DND-41 (cell line): ENCODE data around the gene ERC1.

ENCODE experiments used
- ATAC-seq: fragments of 200-7000 bp; cut with Tn5 transposase; 3 replicates; pipeline ENCODE4 v1.9.1; 2021; ENCODE audit warnings: low read depth; ENCODE audit not compliant: insufficient read depth
- DNase-seq: peaks from one replicate; pipeline ENCODE4 v3.0.0-alpha.2; 2020
- H2AFZ ChIP-seq: 2 replicates; pipeline ENCODE4 v1.6.0; 2012; ENCODE audit warnings: low read depth, low read length
- H3K27ac ChIP-seq: 2 replicates; pipeline ENCODE4 v1.5.1; 2012; ENCODE audit warnings: low read length, inconsistent platforms
- H3K27me3 ChIP-seq: fragments of 200-600 bp; sonication (generic); 2 replicates; pipeline ENCODE4 v1.6.0; 2012; ENCODE audit warnings: low read length, mild to moderate bottlenecking, inconsistent platforms; ENCODE audit not compliant: insufficient read depth, poor library complexity
- H3K36me3 ChIP-seq: 2 replicates; pipeline ENCODE4 v1.5.1; 2012; ENCODE audit warnings: low read length, inconsistent platforms; ENCODE audit not compliant: insufficient read depth
- H3K4me1 ChIP-seq: 2 replicates; pipeline ENCODE4 v1.5.1; 2012; ENCODE audit warnings: mild to moderate bottlenecking, low read length; ENCODE audit not compliant: insufficient read depth
- H3K4me2 ChIP-seq: 2 replicates; pipeline ENCODE4 v1.6.0; 2012; ENCODE audit warnings: mild to moderate bottlenecking, moderate library complexity, low read length, inconsistent platforms; ENCODE audit not compliant: insufficient read depth
- H3K4me3 ChIP-seq, 2 experiments: fragments of 200-600 bp in 1 of 2; shearing (Covaris generic) in 1 of 2; 2 replicates each; pipeline ENCODE4 v1.5.1; 2012 to 2016; ENCODE audit warnings: inconsistent platforms in 2 of 2, low read length in 2 of 2, mild to moderate bottlenecking in 2 of 2, low read depth in 1 of 2, moderate library complexity in 1 of 2
- H3K79me2 ChIP-seq: 2 replicates; pipeline ENCODE4 v1.6.0; 2012; ENCODE audit warnings: low read length, inconsistent platforms; ENCODE audit not compliant: insufficient read depth
- H3K9ac ChIP-seq: 2 replicates; pipeline ENCODE4 v1.6.0; 2012; ENCODE audit warnings: low read depth, mild to moderate bottlenecking, inconsistent platforms, low read length, moderate library complexity
- H3K9me3 ChIP-seq: 2 replicates; pipeline ENCODE4 v1.5.1; 2012; ENCODE audit warnings: low read length, moderate library complexity, mild to moderate bottlenecking, inconsistent platforms; ENCODE audit not compliant: insufficient read depth, severe bottlenecking
- H4K20me1 ChIP-seq: 2 replicates; pipeline ENCODE4 v1.6.0; 2012; ENCODE audit warnings: low read length; ENCODE audit not compliant: insufficient read depth
- EZH2 ChIP-seq: IDR thresholded peaks from 3 replicates; pipeline ENCODE4 v1.6.1; 2012; ENCODE audit warnings: borderline replicate concordance, low read depth, mild to moderate bottlenecking, moderate library complexity, low read length, inconsistent platforms; ENCODE audit not compliant: severe bottlenecking
- TF ChIP-seq, protein P1 (sequence below): IDR thresholded peaks from 2 replicates; pipeline ENCODE4 v1.5.1; 2012; ENCODE audit warnings: borderline replicate concordance, low read length, moderate library complexity, mild to moderate bottlenecking; ENCODE audit not compliant: poor library complexity, severe bottlenecking; ENCODE audit errors: extremely low read depth

The ERC1 gene

DNA sequence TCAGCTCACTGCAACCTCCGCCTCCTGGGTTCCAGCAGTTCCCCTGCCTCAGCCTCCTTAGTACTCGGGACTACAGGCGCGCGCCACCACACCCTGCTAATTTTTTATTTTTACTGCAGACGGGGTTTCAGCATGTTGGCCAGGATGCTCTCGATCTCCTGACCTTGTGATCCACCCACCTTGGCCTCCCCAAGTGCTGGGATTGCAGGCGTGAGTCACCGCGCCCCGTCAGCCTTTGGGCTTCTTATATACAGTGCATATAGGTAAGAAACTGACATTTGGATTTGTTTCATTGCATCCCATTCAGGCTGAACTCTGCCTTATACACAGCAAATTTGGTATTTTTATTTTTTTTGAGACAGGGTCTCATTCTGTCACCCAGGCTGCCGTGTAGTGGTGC, 176.8 kb downstream of the ERC1 start:
- no peaks in the 10 kb centered on the region for H3K4me1 ChIP-seq
- no peaks in the 10 kb centered on the region for H4K20me1 ChIP-seq
- H3K36me3 ChIP-seq = 0 out of 2 replicates have a peak, but pooled peaks cover 5% of the 10 kb centered on the region
- H3K27me3 ChIP-seq = no peaks in the 10 kb centered on the region
- no peak overlapping the region for H3K4me2 ChIP-seq
- DNase-seq (no peak), ATAC-seq (no peak)
- H3K9me3 ChIP-seq = no peaks in the 10 kb centered on the region
- H3K9ac ChIP-seq = no peak overlapping the region
- H3K4me3 ChIP-seq = no peak overlapping the region
- H3K27ac ChIP-seq = no peak overlapping the region
- H2AFZ ChIP-seq = no peak overlapping the region
- no peaks in the 10 kb centered on the region for H3K79me2 ChIP-seq
- TF ChIP-seq EZH2 = no peak
- TF ChIP-seq, protein P1, sequence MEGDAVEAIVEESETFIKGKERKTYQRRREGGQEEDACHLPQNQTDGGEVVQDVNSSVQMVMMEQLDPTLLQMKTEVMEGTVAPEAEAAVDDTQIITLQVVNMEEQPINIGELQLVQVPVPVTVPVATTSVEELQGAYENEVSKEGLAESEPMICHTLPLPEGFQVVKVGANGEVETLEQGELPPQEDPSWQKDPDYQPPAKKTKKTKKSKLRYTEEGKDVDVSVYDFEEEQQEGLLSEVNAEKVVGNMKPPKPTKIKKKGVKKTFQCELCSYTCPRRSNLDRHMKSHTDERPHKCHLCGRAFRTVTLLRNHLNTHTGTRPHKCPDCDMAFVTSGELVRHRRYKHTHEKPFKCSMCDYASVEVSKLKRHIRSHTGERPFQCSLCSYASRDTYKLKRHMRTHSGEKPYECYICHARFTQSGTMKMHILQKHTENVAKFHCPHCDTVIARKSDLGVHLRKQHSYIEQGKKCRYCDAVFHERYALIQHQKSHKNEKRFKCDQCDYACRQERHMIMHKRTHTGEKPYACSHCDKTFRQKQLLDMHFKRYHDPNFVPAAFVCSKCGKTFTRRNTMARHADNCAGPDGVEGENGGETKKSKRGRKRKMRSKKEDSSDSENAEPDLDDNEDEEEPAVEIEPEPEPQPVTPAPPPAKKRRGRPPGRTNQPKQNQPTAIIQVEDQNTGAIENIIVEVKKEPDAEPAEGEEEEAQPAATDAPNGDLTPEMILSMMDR = no peak

DNA sequence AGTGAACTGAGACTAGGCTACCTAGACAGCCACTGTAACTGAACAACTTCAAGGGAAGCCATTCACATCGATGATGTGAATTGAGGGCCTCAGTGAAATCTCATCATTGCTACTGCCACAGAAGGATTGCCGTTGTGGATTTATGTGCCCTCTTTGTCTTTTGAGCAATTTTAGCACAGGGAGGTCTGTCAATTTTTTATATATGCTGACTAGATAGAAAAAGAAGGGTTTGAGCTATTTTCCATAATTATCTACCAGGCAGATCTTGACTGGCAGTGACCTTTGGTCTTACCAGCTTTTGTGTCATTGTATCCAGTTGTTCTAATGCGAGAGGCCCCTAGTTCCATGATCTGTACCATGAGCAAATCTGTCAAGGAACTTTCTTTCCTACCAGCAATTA, 179.4 kb downstream of the ERC1 start:
- DNase-seq = no peak
- no peak for ATAC-seq

DNA sequence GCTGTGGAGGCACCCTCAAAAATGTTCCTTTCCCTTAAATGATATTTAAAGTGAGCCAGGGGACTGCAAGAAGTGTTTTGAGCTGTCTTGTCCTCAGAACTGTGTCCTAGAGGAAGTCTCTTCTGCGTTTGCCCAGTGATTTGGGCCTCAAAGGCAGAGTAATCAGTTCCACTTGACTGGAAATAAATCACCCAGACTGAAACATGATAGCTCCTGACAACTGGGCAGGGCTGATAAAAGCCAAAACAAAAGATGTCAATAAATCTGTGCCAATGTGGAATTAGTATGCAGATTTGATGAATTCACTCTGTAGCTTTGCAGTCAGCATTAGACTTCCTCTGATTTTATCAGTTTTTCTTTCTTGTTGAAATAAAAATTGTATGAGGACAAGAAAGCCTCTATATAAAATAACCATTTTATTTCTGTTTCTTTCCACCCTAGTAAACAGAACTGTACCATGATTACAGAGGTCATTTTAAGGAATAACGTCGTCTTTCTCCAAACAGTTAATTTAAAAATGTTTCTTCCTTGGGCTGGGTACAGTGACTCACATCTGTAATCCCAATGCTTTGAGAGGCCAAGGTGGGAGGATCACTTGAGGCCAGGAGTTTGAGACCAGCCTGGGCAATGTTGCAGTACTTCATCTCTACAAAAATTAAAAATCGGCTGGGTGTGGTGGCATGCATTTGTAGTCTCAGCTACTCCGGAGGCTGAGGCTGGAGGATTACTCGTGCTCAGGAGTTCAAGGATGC, 180.8 kb downstream of the ERC1 start:
- Histone ChIP-seq H3K9ac (no peak overlapping the region), H3K27ac (no peak overlapping the region), H3K4me3 (no peak overlapping the region), H3K9me3 (no peaks in the 10 kb centered on the region), H3K4me2 (no peak overlapping the region), H4K20me1 (no peaks in the 10 kb centered on the region), H3K79me2 (no peaks in the 10 kb centered on the region), H3K4me1 (no peaks in the 10 kb centered on the region), H3K27me3 (no peaks in the 10 kb centered on the region), H2AFZ (no peak overlapping the region), H3K36me3 (0 out of 2 replicates have a peak, but pooled peaks cover 5% of the 10 kb centered on the region)
- DNase-seq = no peak
- no peak for TF ChIP-seq EZH2
- TF ChIP-seq, protein P1 = no peak
- ATAC-seq = no peak

More for the DNA sequence above, 179.4 kb downstream of the ERC1 start:
- TF ChIP-seq EZH2 = no peak
- TF ChIP-seq, protein P1 = no peak
- Histone ChIP-seq H4K20me1 (no peaks in the 10 kb centered on the region), H3K36me3 (0 out of 2 replicates have a peak, but pooled peaks cover 5% of the 10 kb centered on the region), H3K79me2 (no peaks in the 10 kb centered on the region), H3K27me3 (no peaks in the 10 kb centered on the region), H3K4me2 (no peak overlapping the region), H3K4me1 (no peaks in the 10 kb centered on the region), H3K4me3 (no peak overlapping the region), H3K27ac (no peak overlapping the region), H2AFZ (no peak overlapping the region), H3K9ac (no peak overlapping the region), H3K9me3 (no peaks in the 10 kb centered on the region)
